Stimulated activated CD8-positive, alpha-beta memory T cell treated with anti-CD3 and anti-CD28 coated beads, Interleukin-15, amount 100 ng/mL, for 1 hour (primary cell): Measurements from ENCODE around the gene PHTF2.

Experiments used
- DNase-seq: peaks from one replicate; pipeline ENCODE4 v3.0.0-alpha.2; 2020; ENCODE audit warnings: low read depth

PHTF2 gene

GRCh38 chr7:77931841-77932240 is 133.3 kb downstream of the PHTF2 start:
- no peak for DNase-seq

GRCh38 chr7:77933394-77933793 is 134.8 kb downstream of the PHTF2 start:
- no peak for DNase-seq

- no peak for DNase-seq
These were observed 137.2 kb downstream of the PHTF2 start for GRCh38 chr7:77935652-77936348.

GRCh38 chr7:77940647-77941046 is 142.1 kb downstream of the PHTF2 start:
- no peak for DNase-seq

- DNase-seq = no peak
These were observed 143.9 kb downstream of the PHTF2 start for GRCh38 chr7:77942431-77942830.

GRCh38 chr7:77944183-77945182 is 145.9 kb downstream of the PHTF2 start:
- no peak for DNase-seq

- DNase-seq = no peak
These were observed 152.0 kb downstream of the PHTF2 start for GRCh38 chr7:77950548-77950947.

- no peak for DNase-seq
These were observed 156.4 kb downstream of the PHTF2 start for GRCh38 chr7:77954773-77955555.

- DNase-seq = no peak
These were observed 159.9 kb downstream of the PHTF2 start for GRCh38 chr7:77958436-77958835.

GRCh38 chr7:77959080-77959479 is 160.5 kb downstream of the PHTF2 start:
- DNase-seq = no peak

GRCh38 chr7:77960336-77960735 is 161.8 kb downstream of the PHTF2 start:
- no peak for DNase-seq

GRCh38 chr7:77967429-77967828 is 168.9 kb downstream of the PHTF2 start:
- no peak for DNase-seq

GRCh38 chr7:77971726-77972125 is 173.2 kb downstream of the PHTF2 start:
- no peak for DNase-seq

- DNase-seq = no peak
These were observed 177.3 kb downstream of the PHTF2 start for GRCh38 chr7:77975672-77976480.

GRCh38 chr7:77979219-77979618 is 180.6 kb downstream of the PHTF2 start:
- no peak for DNase-seq

GRCh38 chr7:77980087-77980713 is 181.6 kb downstream of the PHTF2 start:
- no peak for DNase-seq

- DNase-seq = no peak
These were observed 184.5 kb downstream of the PHTF2 start for GRCh38 chr7:77982926-77983550.

- no peak for DNase-seq
These were observed 185.4 kb downstream of the PHTF2 start for GRCh38 chr7:77983973-77984372.

GRCh38 chr7:77985232-77985973 is 186.8 kb downstream of the PHTF2 start:
- DNase-seq = no peak

- DNase-seq = no peak
These were observed 187.4 kb downstream of the PHTF2 start for GRCh38 chr7:77985974-77986339.
